ENCODE measurements around the gene ANKRD33.

ANKRD33 gene

GRCh38 chr12:51890133-51890464 is 2.2 kb downstream of the ANKRD33 start:
- peaks cover 5% of the 10 kb centered on the region for H3K27me3 ChIP-seq
- TF ChIP-seq, protein P1, sequence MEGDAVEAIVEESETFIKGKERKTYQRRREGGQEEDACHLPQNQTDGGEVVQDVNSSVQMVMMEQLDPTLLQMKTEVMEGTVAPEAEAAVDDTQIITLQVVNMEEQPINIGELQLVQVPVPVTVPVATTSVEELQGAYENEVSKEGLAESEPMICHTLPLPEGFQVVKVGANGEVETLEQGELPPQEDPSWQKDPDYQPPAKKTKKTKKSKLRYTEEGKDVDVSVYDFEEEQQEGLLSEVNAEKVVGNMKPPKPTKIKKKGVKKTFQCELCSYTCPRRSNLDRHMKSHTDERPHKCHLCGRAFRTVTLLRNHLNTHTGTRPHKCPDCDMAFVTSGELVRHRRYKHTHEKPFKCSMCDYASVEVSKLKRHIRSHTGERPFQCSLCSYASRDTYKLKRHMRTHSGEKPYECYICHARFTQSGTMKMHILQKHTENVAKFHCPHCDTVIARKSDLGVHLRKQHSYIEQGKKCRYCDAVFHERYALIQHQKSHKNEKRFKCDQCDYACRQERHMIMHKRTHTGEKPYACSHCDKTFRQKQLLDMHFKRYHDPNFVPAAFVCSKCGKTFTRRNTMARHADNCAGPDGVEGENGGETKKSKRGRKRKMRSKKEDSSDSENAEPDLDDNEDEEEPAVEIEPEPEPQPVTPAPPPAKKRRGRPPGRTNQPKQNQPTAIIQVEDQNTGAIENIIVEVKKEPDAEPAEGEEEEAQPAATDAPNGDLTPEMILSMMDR (IDR thresholded peaks at IDR 0.05) = no peak
- peaks cover 7 to 10% of the 10 kb centered on the region in 2 experiments for H3K4me1 ChIP-seq (ENCODE audit: control insufficient read depth in 1 of 2, insufficient read depth in 1 of 2, low read depth in 1 of 2, low read length in 1 of 2)
- no peak overlapping the region for H3K27ac ChIP-seq
- H3K4me3 ChIP-seq (ENCODE audit: low read depth in 1 of 2, low read length in 1 of 2) = no peak overlapping the region
- no peaks in the 10 kb centered on the region for H3K9me3 ChIP-seq
- no peaks in the 10 kb centered on the region for H3K36me3 ChIP-seq

DNA sequence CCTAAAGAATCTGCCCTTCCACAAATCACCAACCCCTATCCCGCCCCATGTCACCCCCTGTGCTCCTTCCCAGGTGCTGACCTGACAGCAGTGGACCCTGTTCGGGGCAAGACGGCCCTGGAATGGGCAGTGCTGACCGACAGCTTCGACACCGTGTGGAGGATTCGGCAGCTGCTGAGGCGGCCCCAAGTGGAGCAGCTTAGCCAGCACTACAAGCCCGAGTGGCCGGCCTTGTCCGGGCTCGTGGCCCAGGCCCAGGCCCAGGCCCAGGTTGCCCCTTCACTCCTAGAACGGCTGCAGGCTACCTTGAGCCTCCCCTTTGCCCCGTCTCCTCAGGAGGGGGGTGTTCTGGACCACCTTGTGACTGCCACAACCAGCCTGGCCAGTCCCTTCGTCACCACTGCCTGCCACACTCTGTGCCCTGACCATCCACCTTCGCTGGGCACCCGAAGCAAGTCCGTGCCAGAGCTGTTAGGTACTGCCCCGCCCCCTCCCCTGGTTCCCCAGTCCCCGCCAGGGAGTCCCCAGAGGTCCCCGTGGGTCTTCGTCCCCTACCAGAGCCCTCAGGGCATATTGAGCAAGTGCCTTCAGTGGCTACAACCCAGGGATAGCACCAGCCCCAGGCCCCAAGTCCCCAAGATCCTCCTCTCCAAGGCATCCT is 2.7 kb downstream of the ANKRD33 start:
- no peaks in the 10 kb centered on the region for H3K36me3 ChIP-seq
- H3K9me3 ChIP-seq = no peaks in the 10 kb centered on the region
- no peak overlapping the region for H3K4me3 ChIP-seq (ENCODE audit: low read depth in 1 of 2, low read length in 1 of 2)
- peaks cover 5% of the 10 kb centered on the region for H3K27me3 ChIP-seq
- no peak overlapping the region for H3K27ac ChIP-seq
- peaks cover 7 to 10% of the 10 kb centered on the region in 2 experiments for H3K4me1 ChIP-seq (ENCODE audit: control insufficient read depth in 1 of 2, insufficient read depth in 1 of 2, low read depth in 1 of 2, low read length in 1 of 2)
- TF ChIP-seq, protein P1 (IDR thresholded peaks at IDR 0.05) = no peak

DNA sequence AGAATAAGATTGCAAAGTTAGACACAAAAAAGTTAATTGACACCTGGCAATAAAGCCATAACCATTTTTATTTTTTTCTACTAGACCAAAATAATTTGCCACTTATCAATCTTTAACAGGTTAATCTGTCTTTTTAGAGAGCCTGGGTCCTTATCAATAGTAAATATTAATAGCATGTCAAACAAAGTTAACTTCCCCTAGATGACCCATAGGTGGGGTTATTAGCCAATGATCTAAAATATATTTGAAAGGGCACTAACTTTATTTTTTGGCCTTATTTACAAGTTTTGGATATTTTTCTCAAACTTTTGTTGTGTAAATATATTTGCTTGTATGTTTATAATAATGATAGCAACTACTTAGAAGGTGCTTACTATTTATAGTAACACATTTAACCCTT is 3.9 kb downstream of the ANKRD33 start:
- Histone ChIP-seq H3K27ac (no peak overlapping the region), H3K27me3 (peaks cover 5% of the 10 kb centered on the region), H3K4me3 (ENCODE audit: low read depth in 1 of 2, low read length in 1 of 2) (no peak overlapping the region), H3K36me3 (no peaks in the 10 kb centered on the region), H3K4me1 (ENCODE audit: control insufficient read depth in 1 of 2, insufficient read depth in 1 of 2, low read depth in 1 of 2, low read length in 1 of 2) (no peaks in the 10 kb centered on the region), H3K9me3 (no peaks in the 10 kb centered on the region)
- TF ChIP-seq, protein P1 (IDR thresholded peaks at IDR 0.05) = no peak

DNA sequence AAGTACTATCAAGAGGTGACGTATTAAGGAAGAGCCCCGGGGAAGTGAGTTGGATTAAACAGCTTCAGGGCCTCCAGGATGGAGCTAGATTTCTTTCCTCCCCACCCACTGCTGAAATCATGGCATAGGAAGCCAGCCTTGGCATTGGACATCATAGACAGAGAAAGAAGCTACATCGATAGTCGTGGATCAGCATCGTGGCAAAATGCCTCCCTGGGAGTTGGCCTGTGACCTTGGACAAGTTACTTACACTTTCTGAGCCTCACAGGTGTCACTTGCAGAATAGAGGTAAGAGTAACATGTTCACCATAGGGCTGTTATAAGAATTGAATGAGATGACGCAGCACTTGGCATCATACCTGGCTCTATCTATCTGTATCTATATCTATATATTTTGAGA is 5.9 kb downstream of the ANKRD33 start:
- Histone ChIP-seq H3K9me3 (no peaks in the 10 kb centered on the region), H3K4me3 (ENCODE audit: low read depth in 1 of 2, low read length in 1 of 2) (no peak overlapping the region), H3K36me3 (no peaks in the 10 kb centered on the region), H3K27ac (no peak overlapping the region), H3K4me1 (ENCODE audit: control insufficient read depth in 1 of 2, insufficient read depth in 1 of 2, low read depth in 1 of 2, low read length in 1 of 2) (no peaks in the 10 kb centered on the region), H3K27me3 (no peaks in the 10 kb centered on the region)
- TF ChIP-seq, protein P1 (IDR thresholded peaks at IDR 0.05) = no peak

GRCh38 chr12:51895378-51896135 is 7.7 kb downstream of the ANKRD33 start:
- Histone ChIP-seq H3K9me3 (no peaks in the 10 kb centered on the region), H3K4me3 (ENCODE audit: low read depth in 1 of 2, low read length in 1 of 2) (no peak overlapping the region), H3K27me3 (no peaks in the 10 kb centered on the region), H3K4me1 (ENCODE audit: control insufficient read depth in 1 of 2, insufficient read depth in 1 of 2, low read depth in 1 of 2, low read length in 1 of 2) (no peaks in the 10 kb centered on the region), H3K36me3 (no peaks in the 10 kb centered on the region), H3K27ac (no peak overlapping the region)
- TF ChIP-seq, protein P1 (IDR thresholded peaks at IDR 0.05) = no peak

Measured in neutrophil (primary cell).